Jurkat, Clone E6-1 (cell line): ENCODE data around the gene PHACTR4. TPM values are rescaled to one million over a fixed set of nuclear protein-coding genes. Genes with fewer than 3 reads are reported as not detected.
"Not testable (repeated sequence)": the region's sequence is repeated elsewhere in the genome, so short reads cannot be mapped to it uniquely, and the experiment has no call there.

Experiments
- DNase-seq: peaks from one replicate; pipeline ENCODE4 v3.0.0-alpha.2; 2011; ENCODE audit warnings: low read depth, low spot score
- H3K4me3 ChIP-seq: 2 replicates; pipeline ENCODE4 v1.5.1; 2011; ENCODE audit warnings: mild to moderate bottlenecking, low read length, control low read depth, moderate library complexity
- polyA plus RNA-seq: library from polyadenylated mRNA; unstranded; fragments of >200 nt; gene quantifications from one replicate; pipeline ENCODE4 v1.2.1, GENCODE V29; 2012; ENCODE audit warnings: missing spikeins; ENCODE audit not compliant: insufficient read length, insufficient read depth

The PHACTR4 gene
- polyA plus RNA-seq, result 15.8 TPM

- H3K4me3 ChIP-seq, result peak within 1 kb of the TSS; percentile 70
- peak; percentile 84 for DNase-seq
These were observed at the start of gene PHACTR4 for GRCh38 chr1:28369371-28370238. Gene PHACTR4 (plus strand): TSS chr1:28369740. CDS start chr1:28407448, 37,708 bp downstream.

DNA sequence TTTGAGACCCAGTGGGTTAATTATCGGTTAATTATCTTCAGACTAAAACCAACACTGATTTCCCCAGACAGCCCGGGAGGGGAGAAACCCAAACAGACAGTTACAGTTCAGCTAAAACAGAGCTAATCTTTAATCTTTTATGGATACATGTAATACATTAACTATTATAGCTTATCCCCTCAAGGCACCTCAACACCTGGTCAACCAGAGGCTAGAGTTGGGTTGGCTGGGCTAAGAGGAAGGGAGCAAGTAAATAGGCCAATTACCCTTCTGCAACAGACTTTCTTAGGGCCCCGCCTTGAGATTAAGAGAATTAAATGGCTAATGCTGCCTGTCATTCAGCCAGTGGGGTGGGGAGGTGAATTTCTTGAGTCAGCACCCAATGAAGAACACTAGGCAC, 47.3 kb upstream of the PHACTR4 start:
- H3K4me3 ChIP-seq, result no peak overlapping the region
- no peak for DNase-seq

DNA sequence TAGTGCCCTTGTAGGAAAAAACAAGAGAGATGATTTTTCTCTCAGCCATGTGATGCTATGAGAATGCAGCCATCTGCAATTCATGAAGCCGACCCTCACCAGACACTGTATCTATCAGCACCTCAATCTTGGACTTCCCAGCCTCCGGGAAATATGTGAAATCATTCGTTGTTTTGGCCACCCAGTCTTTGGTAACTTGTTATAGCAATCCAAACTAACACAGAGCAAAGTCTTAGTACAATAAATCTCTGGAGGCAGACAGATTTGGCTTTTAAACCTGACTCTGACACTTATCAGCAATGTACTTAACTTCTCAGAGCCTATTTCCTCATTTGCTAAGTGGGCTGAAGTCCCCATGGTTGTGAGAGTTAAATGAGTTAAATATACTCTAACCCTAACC, 45.8 kb upstream of the PHACTR4 start:
- no peak overlapping the region for H3K4me3 ChIP-seq
- no peak for DNase-seq

DNA sequence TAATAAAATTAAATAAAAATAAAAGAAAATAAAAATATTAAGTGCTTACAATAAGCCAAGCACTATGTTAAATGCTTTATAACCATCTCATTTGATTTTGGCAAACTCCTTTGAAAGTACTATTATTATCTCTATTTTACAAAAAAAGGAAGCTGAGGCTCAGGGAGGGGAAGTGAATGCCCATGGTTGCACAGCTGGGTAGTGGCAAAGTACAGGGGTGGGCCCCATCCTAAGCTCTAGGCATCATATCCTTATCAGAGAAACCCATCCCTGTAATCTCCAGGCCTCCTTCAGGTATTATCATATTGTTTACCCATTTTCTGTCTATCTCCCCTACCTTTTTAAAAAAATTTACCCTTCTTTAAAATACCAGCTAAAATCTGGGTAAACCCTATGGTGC, 43.0 kb upstream of the PHACTR4 start:
- H3K4me3 ChIP-seq, result no peak overlapping the region

DNA sequence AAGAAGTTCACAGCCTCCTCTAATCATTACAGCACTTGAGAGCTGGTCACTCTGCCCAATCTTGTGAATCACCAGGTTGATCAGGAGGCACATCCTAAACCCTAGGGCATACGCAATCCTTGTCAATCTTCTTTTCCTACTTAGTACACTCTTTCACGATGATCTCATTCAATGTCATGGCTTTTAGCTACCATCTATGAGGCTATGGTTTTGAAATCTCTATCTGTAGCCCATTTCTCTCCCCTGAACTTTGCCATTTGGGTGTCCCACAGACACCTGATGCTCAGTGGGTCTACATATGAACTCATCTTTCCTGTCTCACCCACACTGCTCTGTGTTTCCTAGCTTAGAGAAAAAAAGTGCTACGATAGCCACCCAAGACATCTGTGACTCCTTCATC, 42.6 kb upstream of the PHACTR4 start:
- no peak for DNase-seq
- H3K4me3 ChIP-seq, result no peak overlapping the region

More for the DNA sequence above, 43.0 kb upstream of the PHACTR4 start:
- DNase-seq, result no peak

GRCh38 chr1:28327431-28327830, 42.1 kb upstream of the PHACTR4 start:
- not testable (repeated sequence) for H3K4me3 ChIP-seq, DNase-seq

- DNase-seq, result no peak
- peak overlapping the region; percentile 69 for H3K4me3 ChIP-seq
These were observed 41.3 kb upstream of the PHACTR4 start for GRCh38 chr1:28328228-28328648.

- no peak for DNase-seq
- H3K4me3 ChIP-seq, result peak overlapping the region; percentile 69
These were observed 40.0 kb upstream of the PHACTR4 start for GRCh38 chr1:28329395-28330153.

DNA sequence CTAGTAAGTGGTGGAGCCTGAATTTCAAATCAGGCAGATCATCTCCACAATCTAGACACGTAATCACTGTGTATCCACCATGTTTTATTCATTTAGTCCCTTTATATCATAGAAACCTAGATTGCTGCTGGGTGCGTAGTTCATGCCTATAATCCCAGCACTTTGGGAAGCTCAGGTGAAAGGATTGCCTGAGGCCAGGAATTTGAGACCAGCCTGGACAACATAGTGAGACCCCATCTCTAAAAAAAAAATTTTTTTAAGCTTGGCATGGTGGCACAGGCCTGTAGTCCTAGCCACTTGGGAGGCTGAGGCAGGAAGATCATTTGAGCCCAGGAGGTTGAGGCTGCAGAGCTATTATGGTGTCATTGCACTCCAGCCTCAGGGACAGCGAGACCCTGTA, 30.6 kb upstream of the PHACTR4 start:
- DNase-seq, result no peak
- no peak overlapping the region for H3K4me3 ChIP-seq

GRCh38 chr1:28339551-28339950, 30.0 kb upstream of the PHACTR4 start:
- H3K4me3 ChIP-seq, result no peak overlapping the region
- DNase-seq, result no peak

GRCh38 chr1:28340221-28340974, 29.1 kb upstream of the PHACTR4 start:
- H3K4me3 ChIP-seq, result no peak overlapping the region
- DNase-seq, result peak; percentile 39

GRCh38 chr1:28341591-28341990, 27.9 kb upstream of the PHACTR4 start:
- DNase-seq, result no peak

DNA sequence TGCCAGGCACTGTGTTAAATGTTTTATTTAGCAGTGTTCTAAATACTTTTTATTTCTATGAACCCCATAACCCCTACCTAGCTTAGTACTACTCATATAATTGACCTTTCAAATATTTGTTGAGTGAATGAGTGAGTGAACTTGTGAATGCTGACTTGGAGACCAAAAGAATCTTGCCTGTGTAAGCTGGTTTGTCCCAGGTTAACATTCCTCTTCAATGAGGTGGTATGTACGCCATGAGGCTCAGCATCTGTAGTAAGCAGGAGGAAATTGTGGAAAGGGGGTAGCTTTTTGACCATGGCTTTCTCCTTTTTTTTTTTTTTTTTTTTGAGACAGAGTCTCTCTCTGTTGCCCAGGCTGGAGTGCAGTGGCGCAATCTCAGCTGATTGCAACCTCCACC, 26.1 kb upstream of the PHACTR4 start:
- no peak overlapping the region for H3K4me3 ChIP-seq
- no peak for DNase-seq

More at GRCh38 chr1:28341591-28341990, 27.9 kb upstream of the PHACTR4 start:
- H3K4me3 ChIP-seq, result no peak overlapping the region

DNA sequence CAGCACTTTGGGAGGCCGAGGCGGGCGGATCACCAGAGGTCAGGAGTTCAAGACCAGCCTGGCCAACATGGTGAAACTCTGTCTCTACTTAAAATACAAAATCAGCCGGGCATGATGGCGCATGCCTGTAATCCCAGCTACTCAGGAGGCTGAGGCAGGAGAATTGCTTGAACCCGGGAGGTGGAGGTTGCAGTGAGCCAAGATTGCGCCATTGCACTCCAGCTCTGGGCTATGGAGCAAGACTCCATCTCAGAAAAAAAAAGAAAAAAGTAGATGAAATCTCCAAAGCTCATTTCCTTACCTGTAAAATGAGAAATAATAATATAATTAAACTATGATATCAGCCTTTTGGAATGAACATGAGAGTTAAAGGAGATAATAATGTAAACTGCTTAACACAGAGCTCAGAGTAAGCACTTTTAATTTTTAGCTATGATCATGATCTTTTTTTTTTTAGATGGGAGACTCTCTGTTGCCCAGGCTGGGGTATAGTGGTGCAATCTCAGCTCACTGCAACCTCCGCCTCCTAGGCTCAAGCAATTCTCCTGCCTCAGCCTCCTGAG, 16.2 kb upstream of the PHACTR4 start:
- DNase-seq, result not testable (repeated sequence)

DNA sequence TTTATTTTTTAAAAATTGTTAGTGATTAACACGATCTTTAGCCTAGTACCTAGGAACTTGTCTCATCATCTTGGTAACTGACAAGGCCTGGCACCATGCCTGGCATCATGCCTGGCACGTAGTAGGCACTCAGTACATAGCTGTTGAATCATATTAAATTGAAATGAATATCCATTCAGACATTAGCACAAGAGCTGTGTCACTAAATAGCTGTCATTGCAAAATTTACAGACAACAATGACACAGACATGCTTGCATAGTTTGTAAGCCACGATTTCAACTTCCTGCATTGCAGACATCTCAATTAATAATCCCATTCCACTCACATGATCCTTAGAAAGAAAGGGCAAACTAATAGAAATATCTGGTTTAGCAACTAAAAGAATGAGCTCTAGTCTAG, 15.4 kb upstream of the PHACTR4 start:
- DNase-seq, result no peak

More for the DNA sequence above, 16.2 kb upstream of the PHACTR4 start:
- H3K4me3 ChIP-seq, result not testable (repeated sequence)

GRCh38 chr1:28358716-28359115, 10.8 kb upstream of the PHACTR4 start:
- DNase-seq, result no peak
- no peak overlapping the region for H3K4me3 ChIP-seq

More for the DNA sequence above, 15.4 kb upstream of the PHACTR4 start:
- H3K4me3 ChIP-seq, result no peak overlapping the region

- peak; percentile 66 for DNase-seq
- no peak overlapping the region for H3K4me3 ChIP-seq
These were observed 9.8 kb upstream of the PHACTR4 start for GRCh38 chr1:28359592-28360239.

DNA sequence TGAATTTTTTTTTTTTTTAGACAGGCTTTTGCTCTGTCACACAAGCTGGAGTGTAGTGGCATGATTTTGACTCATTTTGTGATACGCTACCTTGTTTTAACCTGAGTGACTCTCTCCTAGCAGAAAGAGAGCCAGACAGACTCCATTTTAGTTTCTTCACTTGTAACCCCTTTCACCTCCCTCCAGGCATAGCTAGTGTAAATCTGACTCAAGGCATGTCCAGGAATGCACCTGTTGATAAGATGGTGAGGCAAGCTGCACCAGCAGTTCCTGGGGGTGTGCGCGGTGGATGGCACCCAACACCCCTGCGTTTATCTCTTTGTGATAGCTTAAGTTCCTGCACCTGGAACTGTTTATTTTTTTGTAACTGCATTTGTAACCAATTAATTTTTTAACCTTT, 4.7 kb upstream of the PHACTR4 start:
- no peak for DNase-seq
- H3K4me3 ChIP-seq, result no peak overlapping the region

DNA sequence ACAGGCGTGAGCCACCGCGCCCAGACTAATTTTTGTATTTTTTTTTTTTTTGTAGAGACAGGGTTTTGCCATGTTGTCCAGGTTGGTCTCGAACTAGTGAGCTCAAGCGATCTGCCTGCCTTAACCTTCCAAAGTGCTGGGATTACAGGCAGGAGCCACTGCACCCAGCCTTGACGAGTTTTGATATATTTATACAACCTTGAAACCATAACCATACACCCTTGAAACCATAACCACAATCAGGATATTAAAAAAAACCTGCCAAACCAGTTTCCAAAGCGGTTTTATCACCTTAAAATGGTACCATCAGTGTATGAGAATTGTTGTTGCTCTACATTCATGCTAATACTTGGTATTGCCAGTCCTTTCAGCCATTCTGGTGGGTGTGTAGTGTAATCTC, 3.7 kb upstream of the PHACTR4 start:
- DNase-seq, result no peak

More for the DNA sequence above, 3.7 kb upstream of the PHACTR4 start:
- H3K4me3 ChIP-seq, result no peak overlapping the region
